ENCODE results near the gene ZNF213.
A peak's percentile ranks its signal among the peaks of the same experiment; 100 is the strongest.

Gene ZNF213

DNA sequence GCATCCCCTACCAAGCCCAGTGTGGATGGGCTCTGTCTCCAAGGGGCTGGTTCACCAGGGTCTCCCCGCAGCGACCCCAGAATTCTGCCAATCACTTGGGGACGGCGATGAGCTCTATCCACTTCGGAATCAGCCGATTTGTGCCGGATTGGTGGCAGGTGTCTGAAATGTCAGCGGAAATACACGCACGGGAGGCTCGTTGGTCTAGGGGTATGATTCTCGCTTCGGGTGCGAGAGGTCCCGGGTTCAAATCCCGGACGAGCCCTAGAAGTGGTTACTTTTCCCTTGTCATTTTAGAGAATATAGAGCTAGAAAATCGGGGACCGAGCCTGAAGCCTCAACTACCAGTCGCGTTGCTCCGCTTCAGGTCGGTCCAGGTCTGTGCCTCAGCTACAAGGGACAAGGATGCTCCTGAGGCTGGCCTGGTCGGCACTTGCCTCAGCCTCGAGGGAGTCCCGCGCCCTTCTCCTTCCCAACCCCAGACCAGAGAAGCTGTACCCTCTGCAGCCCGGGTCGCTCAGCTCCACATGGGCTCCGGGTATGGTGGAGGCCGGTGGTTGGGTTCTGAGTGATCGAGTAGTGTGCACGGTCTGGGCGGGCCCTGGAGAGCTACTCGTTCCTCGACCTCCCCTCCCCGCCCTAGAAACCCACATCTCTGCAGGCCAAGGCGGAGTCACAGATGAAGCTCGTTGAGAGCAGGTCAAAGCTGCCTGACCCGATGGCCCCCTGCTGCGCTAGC, 37.2 kb downstream of the ZNF213 start (continued):
- TF ChIP-seq, protein P1, sequence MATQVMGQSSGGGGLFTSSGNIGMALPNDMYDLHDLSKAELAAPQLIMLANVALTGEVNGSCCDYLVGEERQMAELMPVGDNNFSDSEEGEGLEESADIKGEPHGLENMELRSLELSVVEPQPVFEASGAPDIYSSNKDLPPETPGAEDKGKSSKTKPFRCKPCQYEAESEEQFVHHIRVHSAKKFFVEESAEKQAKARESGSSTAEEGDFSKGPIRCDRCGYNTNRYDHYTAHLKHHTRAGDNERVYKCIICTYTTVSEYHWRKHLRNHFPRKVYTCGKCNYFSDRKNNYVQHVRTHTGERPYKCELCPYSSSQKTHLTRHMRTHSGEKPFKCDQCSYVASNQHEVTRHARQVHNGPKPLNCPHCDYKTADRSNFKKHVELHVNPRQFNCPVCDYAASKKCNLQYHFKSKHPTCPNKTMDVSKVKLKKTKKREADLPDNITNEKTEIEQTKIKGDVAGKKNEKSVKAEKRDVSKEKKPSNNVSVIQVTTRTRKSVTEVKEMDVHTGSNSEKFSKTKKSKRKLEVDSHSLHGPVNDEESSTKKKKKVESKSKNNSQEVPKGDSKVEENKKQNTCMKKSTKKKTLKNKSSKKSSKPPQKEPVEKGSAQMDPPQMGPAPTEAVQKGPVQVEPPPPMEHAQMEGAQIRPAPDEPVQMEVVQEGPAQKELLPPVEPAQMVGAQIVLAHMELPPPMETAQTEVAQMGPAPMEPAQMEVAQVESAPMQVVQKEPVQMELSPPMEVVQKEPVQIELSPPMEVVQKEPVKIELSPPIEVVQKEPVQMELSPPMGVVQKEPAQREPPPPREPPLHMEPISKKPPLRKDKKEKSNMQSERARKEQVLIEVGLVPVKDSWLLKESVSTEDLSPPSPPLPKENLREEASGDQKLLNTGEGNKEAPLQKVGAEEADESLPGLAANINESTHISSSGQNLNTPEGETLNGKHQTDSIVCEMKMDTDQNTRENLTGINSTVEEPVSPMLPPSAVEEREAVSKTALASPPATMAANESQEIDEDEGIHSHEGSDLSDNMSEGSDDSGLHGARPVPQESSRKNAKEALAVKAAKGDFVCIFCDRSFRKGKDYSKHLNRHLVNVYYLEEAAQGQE (tag by site-specific recombination; IDR thresholded peaks at IDR 0.05) = 0 out of 2 replicates have a peak, but pooled peaks have one; percentile 13
- no peak for TF ChIP-seq ZNF302 (tag by site-specific recombination; IDR thresholded peaks at IDR 0.05; ENCODE audit: low read depth)
- TF ChIP-seq ZBTB17 (tag by site-specific recombination; IDR thresholded peaks at IDR 0.05) = peak; percentile 99
- peak; percentile 84 for TF ChIP-seq ZEB2 (tag by site-specific recombination; IDR thresholded peaks at IDR 0.05)
- 0 out of 2 replicates have a peak, but pooled peaks have one; percentile 29 for TF ChIP-seq BCL11B (tag by site-specific recombination; IDR thresholded peaks at IDR 0.05; ENCODE audit: low read depth)
- TF ChIP-seq ZIC2 (tag by site-specific recombination; IDR thresholded peaks at IDR 0.05) = peak; percentile 52; the same call in 1 of the 2 replicates
- peak; percentile 83 for TF ChIP-seq ZNF24 (tag by site-specific recombination; IDR thresholded peaks at IDR 0.05)
- peak; percentile 70; the same call in 1 of the 2 replicates for TF ChIP-seq REPIN1 (tag by site-specific recombination; IDR thresholded peaks at IDR 0.05; ENCODE audit: low read depth)
- peak; percentile 58; the same call in 1 of the 2 replicates for TF ChIP-seq ZNF366 (tag by site-specific recombination; conservative IDR thresholded peaks at IDR 0.05)
- peak; percentile 79; the same call in 1 of the 2 replicates for TF ChIP-seq ZNF394 (tag by site-specific recombination; IDR thresholded peaks at IDR 0.05; ENCODE audit: borderline replicate concordance)
- TF ChIP-seq ZNF335 (tag by site-specific recombination; conservative IDR thresholded peaks at IDR 0.05) = peak; percentile 51; the same call in 1 of the 2 replicates
- TF ChIP-seq, protein P2, sequence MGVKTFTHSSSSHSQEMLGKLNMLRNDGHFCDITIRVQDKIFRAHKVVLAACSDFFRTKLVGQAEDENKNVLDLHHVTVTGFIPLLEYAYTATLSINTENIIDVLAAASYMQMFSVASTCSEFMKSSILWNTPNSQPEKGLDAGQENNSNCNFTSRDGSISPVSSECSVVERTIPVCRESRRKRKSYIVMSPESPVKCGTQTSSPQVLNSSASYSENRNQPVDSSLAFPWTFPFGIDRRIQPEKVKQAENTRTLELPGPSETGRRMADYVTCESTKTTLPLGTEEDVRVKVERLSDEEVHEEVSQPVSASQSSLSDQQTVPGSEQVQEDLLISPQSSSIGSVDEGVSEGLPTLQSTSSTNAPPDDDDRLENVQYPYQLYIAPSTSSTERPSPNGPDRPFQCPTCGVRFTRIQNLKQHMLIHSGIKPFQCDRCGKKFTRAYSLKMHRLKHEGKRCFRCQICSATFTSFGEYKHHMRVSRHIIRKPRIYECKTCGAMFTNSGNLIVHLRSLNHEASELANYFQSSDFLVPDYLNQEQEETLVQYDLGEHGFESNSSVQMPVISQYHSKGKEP (tag by site-specific recombination; IDR thresholded peaks at IDR 0.05) = 0 out of 2 replicates have a peak, but pooled peaks have one; percentile 18
- 0 out of 2 replicates have a peak, but pooled peaks have one; percentile 23 for TF ChIP-seq ZNF76 (tag by site-specific recombination; IDR thresholded peaks at IDR 0.05; ENCODE audit: borderline replicate concordance, low read depth)
- peak; percentile 73 for TF ChIP-seq ZNF629 (tag by site-specific recombination; IDR thresholded peaks at IDR 0.05)
- TF ChIP-seq, protein P3, sequence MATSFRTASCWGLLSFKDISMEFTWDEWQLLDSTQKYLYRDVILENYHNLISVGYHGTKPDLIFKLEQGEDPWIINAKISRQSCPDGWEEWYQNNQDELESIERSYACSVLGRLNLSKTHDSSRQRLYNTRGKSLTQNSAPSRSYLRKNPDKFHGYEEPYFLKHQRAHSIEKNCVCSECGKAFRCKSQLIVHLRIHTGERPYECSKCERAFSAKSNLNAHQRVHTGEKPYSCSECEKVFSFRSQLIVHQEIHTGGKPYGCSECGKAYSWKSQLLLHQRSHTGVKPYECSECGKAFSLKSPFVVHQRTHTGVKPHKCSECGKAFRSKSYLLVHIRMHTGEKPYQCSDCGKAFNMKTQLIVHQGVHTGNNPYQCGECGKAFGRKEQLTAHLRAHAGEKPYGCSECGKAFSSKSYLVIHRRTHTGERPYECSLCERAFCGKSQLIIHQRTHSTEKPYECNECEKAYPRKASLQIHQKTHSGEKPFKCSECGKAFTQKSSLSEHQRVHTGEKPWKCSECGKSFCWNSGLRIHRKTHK (tag by site-specific recombination; IDR thresholded peaks at IDR 0.05) = no peak
- TF ChIP-seq ZNF221 (tag by site-specific recombination; IDR thresholded peaks at IDR 0.05; ENCODE audit: borderline replicate concordance) = 0 out of 2 replicates have a peak, but pooled peaks have one; percentile 72
- TF ChIP-seq TRIM28 (IDR thresholded peaks at IDR 0.05; ENCODE audit: borderline replicate concordance, low read length) = peak; percentile 89; the same call in 1 of the 2 replicates
- peak; percentile 63; the same call in 1 of the 2 replicates for TF ChIP-seq ZNF561 (tag by site-specific recombination; IDR thresholded peaks at IDR 0.05; ENCODE audit: borderline replicate concordance)
- TF ChIP-seq, protein P4, sequence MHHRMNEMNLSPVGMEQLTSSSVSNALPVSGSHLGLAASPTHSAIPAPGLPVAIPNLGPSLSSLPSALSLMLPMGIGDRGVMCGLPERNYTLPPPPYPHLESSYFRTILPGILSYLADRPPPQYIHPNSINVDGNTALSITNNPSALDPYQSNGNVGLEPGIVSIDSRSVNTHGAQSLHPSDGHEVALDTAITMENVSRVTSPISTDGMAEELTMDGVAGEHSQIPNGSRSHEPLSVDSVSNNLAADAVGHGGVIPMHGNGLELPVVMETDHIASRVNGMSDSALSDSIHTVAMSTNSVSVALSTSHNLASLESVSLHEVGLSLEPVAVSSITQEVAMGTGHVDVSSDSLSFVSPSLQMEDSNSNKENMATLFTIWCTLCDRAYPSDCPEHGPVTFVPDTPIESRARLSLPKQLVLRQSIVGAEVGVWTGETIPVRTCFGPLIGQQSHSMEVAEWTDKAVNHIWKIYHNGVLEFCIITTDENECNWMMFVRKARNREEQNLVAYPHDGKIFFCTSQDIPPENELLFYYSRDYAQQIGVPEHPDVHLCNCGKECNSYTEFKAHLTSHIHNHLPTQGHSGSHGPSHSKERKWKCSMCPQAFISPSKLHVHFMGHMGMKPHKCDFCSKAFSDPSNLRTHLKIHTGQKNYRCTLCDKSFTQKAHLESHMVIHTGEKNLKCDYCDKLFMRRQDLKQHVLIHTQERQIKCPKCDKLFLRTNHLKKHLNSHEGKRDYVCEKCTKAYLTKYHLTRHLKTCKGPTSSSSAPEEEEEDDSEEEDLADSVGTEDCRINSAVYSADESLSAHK (tag by site-specific recombination; IDR thresholded peaks at IDR 0.05) = peak; percentile 82
- TF ChIP-seq MZF1 (tag by site-specific recombination; IDR thresholded peaks at IDR 0.05; ENCODE audit: borderline replicate concordance) = 0 out of 2 replicates have a peak, but pooled peaks have one; percentile 40
- TF ChIP-seq ZBTB48 (tag by site-specific recombination; IDR thresholded peaks at IDR 0.05) = peak; percentile 92
- TF ChIP-seq, protein P5, sequence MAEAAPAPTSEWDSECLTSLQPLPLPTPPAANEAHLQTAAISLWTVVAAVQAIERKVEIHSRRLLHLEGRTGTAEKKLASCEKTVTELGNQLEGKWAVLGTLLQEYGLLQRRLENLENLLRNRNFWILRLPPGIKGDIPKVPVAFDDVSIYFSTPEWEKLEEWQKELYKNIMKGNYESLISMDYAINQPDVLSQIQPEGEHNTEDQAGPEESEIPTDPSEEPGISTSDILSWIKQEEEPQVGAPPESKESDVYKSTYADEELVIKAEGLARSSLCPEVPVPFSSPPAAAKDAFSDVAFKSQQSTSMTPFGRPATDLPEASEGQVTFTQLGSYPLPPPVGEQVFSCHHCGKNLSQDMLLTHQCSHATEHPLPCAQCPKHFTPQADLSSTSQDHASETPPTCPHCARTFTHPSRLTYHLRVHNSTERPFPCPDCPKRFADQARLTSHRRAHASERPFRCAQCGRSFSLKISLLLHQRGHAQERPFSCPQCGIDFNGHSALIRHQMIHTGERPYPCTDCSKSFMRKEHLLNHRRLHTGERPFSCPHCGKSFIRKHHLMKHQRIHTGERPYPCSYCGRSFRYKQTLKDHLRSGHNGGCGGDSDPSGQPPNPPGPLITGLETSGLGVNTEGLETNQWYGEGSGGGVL (tag by site-specific recombination; IDR thresholded peaks at IDR 0.05) = 0 out of 2 replicates have a peak, but pooled peaks have one; percentile 12
- peak; percentile 54 for TF ChIP-seq SP2 (tag by site-specific recombination; IDR thresholded peaks at IDR 0.05)
- TF ChIP-seq, protein P6, sequence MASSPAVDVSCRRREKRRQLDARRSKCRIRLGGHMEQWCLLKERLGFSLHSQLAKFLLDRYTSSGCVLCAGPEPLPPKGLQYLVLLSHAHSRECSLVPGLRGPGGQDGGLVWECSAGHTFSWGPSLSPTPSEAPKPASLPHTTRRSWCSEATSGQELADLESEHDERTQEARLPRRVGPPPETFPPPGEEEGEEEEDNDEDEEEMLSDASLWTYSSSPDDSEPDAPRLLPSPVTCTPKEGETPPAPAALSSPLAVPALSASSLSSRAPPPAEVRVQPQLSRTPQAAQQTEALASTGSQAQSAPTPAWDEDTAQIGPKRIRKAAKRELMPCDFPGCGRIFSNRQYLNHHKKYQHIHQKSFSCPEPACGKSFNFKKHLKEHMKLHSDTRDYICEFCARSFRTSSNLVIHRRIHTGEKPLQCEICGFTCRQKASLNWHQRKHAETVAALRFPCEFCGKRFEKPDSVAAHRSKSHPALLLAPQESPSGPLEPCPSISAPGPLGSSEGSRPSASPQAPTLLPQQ (tag by site-specific recombination; IDR thresholded peaks at IDR 0.05) = 0 out of 2 replicates have a peak, but pooled peaks have one; percentile 35

Measured in HEK293 (cell line).